HG03066 (cell line): ENCODE measurements around the gene TTLL12.

Experiments used
- ATAC-seq: cut with Tn5 transposase; IDR thresholded peaks from one replicate; pipeline ENCODE4 v1.9.1; 2021; ENCODE audit warnings: low read depth; ENCODE audit not compliant: unreplicated experiment

Gene TTLL12

GRCh38 chr22:43174941-43175531, 11.9 kb downstream of the TTLL12 start:
- ATAC-seq: no peak

DNA sequence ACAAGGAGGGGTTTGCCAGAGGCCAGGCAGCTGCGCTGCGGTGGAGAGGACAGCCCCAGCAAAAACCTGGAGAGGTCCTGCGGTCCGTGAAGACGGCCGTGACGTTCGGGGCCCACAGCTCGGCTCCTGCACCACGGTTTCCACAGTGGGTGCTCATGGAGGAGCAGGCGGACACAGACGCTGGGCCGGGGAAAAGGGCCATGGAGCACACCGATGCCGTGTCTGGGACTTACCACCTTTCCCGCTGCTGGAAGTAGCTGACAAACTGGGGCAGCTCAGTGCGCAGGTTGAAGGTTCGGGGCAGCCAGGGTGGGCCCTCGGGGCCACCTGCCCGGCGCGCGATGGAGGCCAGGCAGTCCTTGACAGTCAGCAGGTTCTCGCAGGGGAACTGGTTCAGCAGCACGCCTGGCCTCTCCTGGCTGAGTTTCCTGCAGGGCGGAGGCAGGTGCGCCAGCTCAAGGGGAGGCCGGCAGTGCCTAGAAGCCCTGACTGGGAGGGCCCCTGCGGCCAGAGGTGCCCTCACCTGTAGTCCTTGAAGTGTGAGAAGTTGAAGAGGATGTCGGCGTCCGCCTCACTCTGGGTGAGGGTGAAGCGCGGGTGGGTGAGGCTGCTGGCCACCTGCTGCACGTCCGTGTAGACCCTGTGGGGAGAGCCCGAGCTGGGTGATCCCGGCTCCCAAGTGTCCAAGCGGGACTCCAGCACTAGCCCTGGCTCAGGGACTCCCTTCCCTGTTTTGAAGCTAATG, 12.8 kb downstream of the TTLL12 start:
- no peak for ATAC-seq

DNA sequence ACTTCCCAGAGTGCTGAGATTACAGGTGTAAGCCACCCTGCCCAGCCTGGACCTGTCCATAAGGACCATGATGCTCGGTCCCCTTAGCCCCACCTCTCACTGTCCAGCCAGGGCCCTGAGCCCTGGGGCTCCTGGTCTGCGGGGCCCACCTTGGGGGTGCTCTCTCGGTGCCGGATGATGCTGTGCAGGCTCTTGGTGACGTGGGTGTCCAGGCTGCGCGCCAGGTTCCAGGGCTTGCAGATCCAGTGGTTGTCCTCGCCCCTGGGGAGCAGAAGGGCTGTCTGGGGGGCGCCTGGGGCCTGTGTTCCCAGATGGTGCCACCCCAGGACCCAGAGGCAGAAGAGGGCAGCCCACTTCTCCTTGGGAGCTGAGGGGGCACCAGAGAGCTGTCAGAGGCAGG, 13.4 kb downstream of the TTLL12 start:
- ATAC-seq: no peak

- ATAC-seq: no peak
These were observed 14.7 kb downstream of the TTLL12 start for GRCh38 chr22:43172191-43172590.

DNA sequence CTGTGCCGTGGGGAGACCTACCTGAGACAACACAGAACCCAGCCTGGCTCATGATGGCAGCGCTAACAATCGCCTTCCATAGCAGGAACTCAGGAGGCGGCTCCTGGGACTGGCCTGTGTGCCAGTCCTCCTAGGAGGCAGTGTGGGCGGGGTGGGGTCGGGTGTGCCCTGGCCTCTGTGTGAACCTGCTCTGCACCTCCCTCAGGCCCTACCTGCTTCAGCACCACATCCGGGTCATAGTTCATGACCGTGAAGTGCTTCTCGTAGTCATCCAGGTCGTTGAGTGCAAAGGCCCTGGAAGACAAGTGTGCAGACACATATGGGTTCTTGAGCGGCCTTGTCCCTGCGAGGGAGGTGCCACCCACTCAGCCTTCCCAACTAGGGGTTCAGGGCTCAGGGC, 15.3 kb downstream of the TTLL12 start:
- no peak for ATAC-seq

DNA sequence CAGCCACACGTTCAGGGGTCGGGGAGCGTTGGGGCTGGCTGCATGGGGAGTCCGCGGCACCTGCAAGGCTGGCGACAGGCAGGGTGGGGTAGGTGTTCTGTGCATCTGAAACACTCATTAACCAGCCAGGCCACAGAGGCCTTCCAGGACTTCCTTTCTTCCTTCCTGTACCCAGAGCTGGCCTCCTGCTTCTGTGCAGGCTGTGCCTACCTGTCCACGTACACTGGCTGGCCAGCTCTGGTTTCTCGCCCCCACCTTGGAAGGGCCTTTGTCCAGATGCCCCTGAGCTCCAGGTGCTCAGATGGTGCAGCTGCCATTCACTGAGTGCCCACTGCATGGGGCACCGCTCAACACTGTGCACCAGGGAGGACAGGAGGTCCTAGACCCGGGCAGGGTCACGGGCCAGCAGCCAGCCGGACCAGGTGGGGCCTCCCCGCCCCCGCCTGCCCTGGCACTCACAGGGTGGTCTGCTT, 15.9 kb downstream of the TTLL12 start:
- no peak for ATAC-seq

DNA sequence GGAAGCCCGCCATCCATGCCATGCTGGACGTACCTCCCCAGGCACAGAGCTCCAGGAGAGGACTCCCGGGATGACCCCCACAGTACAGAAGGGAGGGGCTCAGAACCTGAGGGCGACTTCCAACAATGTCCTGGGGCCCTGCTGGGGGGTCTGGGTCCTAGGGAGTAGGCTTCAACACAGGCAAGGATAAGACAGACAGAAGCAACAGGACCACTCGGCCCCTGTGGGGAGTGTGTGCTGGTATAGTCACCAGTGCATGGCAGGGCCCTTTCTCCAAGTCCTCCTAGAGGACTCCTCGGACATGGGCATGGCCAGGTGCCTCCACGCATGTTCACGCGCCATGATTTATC, 16.8 kb downstream of the TTLL12 start:
- no peak for ATAC-seq

DNA sequence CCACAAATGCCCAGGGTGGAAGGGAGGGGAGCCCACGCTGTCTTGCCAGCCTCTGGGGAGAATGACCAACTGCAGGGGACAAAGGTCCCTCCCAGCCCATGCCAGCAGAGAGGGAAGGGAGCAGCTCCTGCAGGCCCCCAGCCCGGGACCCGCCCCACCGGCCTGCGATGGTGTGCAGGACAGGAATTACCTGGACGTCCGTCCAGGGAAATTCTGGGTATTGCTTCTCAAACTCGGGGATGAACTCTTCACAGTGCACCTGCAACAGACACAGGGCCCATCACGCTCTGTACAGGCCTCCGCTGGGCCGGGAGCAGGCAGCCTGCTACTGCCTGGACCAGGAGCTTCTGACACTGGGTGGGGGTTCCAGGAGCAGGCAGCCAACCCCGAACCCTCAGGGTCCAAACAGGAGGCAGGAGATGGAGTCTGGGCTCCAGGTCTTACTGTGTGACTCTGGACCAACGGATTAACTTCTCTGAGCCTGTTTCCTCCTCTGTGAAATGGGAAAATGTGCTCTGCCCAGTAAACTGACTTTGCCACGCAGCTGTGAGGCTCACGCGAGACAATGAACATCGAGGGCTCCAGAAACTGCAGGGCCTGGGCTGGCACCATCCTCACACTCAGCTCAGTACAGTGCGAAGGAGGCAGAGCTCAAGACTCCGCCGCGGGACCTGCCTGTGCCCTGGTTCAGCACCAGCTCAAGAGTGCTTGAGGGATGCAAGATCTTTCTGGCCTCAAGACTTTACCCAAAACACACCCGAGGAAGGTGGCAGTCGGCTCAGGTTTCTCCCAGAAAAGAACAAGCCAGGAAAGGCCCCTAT, 17.4 kb downstream of the TTLL12 start:
- ATAC-seq: no peak

GRCh38 chr22:43168471-43169309, 18.2 kb downstream of the TTLL12 start:
- no peak for ATAC-seq

- no peak for ATAC-seq
These were observed 19.8 kb downstream of the TTLL12 start for GRCh38 chr22:43167001-43167589.

DNA sequence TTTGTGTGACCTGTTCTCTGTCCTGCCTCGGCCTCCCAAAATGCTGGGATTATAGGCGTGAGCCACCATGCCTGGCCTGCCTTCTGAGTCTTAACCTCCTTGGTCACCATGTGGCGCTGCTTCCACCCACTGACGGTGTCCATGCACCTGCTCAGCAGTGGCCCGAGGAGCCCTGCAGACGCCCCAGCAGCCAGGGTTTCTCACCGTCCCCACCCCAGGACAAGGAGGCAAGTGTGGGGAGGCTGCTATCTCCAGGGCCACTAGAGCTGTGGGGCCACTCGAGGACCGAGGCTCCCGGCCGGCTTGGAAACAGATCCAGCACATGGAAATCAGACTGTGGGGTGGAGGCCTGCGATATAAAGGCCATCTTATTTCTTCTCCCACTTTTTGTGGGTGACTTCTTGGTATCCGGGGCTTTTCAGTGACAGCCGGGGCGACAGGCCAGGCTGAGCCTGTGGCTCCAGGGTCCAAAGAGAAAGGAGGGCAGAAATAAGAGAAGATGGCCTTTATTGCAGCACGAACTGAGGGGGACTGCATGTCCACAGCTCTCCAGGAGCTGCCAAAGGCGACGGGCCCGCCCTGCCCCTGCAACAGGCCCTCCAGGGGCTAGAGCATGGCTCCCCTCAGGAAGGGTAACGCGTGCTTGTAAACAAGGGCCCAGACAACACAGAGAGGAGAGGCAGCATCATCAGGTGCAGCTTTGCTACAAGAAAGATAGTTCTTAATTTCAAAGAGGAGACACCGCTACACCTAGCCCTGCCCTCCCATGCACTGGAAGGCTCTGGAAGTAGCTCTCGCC, 20.6 kb downstream of the TTLL12 start:
- ATAC-seq: no peak

- no peak for ATAC-seq
These were observed 22.3 kb downstream of the TTLL12 start for GRCh38 chr22:43164636-43165035.

DNA sequence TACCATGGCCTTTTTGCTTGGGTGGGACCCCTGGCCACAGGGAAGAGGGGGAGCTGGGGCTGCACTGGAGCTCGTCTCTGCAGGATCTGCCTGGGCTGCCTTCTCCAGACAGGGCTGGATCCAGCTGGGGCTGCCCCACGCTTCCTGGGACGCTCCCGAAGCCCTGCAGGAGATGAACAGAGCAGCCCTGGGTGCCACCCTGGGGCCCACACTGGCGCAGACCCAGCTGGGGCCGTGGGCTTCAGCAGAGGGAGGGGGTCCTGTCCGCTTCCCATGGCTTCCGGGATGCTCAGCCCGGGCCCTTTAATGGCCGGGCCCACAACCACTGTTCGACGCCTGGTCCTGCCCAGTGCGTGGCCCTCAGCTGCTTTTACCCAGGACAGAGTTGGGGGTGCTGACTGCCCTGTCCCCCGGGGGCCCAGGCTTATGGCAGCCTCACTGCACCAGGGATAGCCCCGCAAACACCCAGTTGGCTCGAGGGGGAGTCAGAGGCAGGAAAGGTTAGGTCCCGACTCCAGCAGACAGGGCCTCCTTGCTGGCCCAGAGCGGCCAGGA, 23.6 kb downstream of the TTLL12 start:
- ATAC-seq: no peak

DNA sequence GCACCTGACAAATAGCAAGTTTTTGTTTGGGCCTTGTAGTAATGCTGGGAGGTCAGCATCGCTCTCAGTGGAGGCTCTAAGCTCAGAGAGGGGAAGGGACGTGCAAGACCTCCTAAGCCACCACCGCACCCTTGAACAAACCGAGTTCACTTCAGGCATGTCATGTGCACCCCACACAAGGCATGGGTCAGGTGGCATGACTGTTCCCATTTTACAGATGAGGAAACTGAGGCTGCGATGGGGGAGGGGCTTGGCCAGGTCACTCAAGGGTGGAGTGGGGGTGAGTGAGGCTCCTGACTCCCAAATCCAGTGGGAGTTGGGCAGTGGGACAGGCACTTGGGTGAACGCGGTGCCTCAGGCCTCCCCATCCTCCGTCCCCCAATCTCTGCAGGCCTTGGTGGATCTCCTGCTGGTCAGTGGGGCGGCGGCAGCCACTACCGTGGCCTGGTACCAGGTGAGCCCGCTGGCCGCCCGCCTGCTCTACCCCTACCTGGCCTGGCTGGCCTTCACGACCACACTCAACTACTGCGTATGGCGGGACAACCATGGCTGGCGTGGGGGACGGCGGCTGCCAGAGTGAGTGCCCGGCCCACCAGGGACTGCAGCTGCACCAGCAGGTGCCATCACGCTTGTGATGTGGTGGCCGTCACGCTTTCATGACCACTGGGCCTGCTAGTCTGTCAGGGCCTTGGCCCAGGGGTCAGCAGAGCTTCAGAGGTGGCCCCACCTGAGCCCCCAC, 24.4 kb downstream of the TTLL12 start:
- ATAC-seq: no peak

GRCh38 chr22:43160497-43161126, 26.3 kb downstream of the TTLL12 start:
- no peak for ATAC-seq

GRCh38 chr22:43159484-43160178, 27.3 kb downstream of the TTLL12 start:
- ATAC-seq: no peak

GRCh38 chr22:43158778-43159483, 28.0 kb downstream of the TTLL12 start:
- no peak for ATAC-seq
